IMR-90 (cell line): ENCODE results near the gene CFAP73. TPM values are rescaled to one million over a fixed set of nuclear protein-coding genes. Genes with fewer than 3 reads are reported as not detected.

Experiments used
- ATAC-seq: fragments of 200-7000 bp; cut with Tn5 transposase; 2 replicates; pipeline ENCODE4 v1.9.1; 2020; ENCODE audit warnings: low read depth, mild to moderate bottlenecking, moderate library complexity
- BruUV-seq: library from RNA; stranded (reverse); fragments of 400-500 nt; replicated peaks from 2 replicates; lab custom pipeline; 2021; lab: Mats Ljungman, UMichigan
- CTCF ChIA-PET: fragments of 300-600 bp; formaldehyde crosslinking; extraction: SDS; loops from one replicate; lab custom pipeline; 2021; ENCODE audit warnings: antibody characterized with exemption; lab: Yijun Ruan, JAX
- POLR2A ChIA-PET: fragments of 300-600 bp; sonication (Branson Sonifier 250); formaldehyde crosslinking; loops from one replicate; lab custom pipeline; 2022; ENCODE audit warnings: antibody characterized with exemption; ENCODE audit not compliant: unreplicated experiment; lab: Charles Lee
- DNase-seq: peaks from one replicate; pipeline ENCODE4 v3.0.0; 2013
- H2AFZ ChIP-seq: replicated peaks from 2 replicates; pipeline ENCODE3; 2013; ENCODE audit warnings: low read length, mild to moderate bottlenecking; ENCODE audit not compliant: poor library complexity
- H2AK5ac ChIP-seq: 2 replicates; pipeline ENCODE4 v1.6.1; 2013; ENCODE audit warnings: low read depth, low read length, inconsistent platforms
- H2AK9ac ChIP-seq: replicated peaks from 2 replicates; pipeline ENCODE3; 2013; ENCODE audit warnings: mild to moderate bottlenecking, low read depth, low read length, moderate library complexity; ENCODE audit not compliant: poor library complexity
- H2BK120ac ChIP-seq: 2 replicates; pipeline ENCODE4 v1.6.1; 2013; ENCODE audit warnings: low read depth, low read length, inconsistent platforms
- H2BK15ac ChIP-seq: 3 replicates; pipeline ENCODE4 v1.6.1; 2013; ENCODE audit warnings: low read depth, low read length, inconsistent platforms
- H2BK20ac ChIP-seq: 2 replicates; pipeline ENCODE4 v1.6.1; 2013; ENCODE audit warnings: low read depth, mild to moderate bottlenecking, inconsistent platforms, low read length, moderate library complexity
- H2BK5ac ChIP-seq: 2 replicates; pipeline ENCODE4 v1.6.1; 2013; ENCODE audit warnings: mild to moderate bottlenecking, low read depth, low read length, inconsistent platforms; ENCODE audit not compliant: poor library complexity, severe bottlenecking
- H3K14ac ChIP-seq: replicated peaks from 2 replicates; pipeline ENCODE4 v1.6.1; 2013; ENCODE audit warnings: low read depth, low read length, inconsistent platforms
- H3K18ac ChIP-seq: 2 replicates; pipeline ENCODE4 v1.6.1; 2013; ENCODE audit warnings: low read depth, low read length, control low read depth
- H3K23ac ChIP-seq: 2 replicates; pipeline ENCODE4 v1.6.1; 2013; ENCODE audit warnings: low read depth, low read length, inconsistent platforms
- H3K27ac ChIP-seq: 2 replicates; pipeline ENCODE4 v1.5.1; 2013; ENCODE audit warnings: mild to moderate bottlenecking, control low read depth, low read length; ENCODE audit not compliant: insufficient read depth
- H3K27me3 ChIP-seq: 2 replicates; pipeline ENCODE4 v1.6.1; 2013; ENCODE audit warnings: low read length; ENCODE audit not compliant: control insufficient read depth, insufficient read depth
- H3K36me3 ChIP-seq: 2 replicates; pipeline ENCODE4 v1.6.1; 2013; ENCODE audit warnings: low read length, mixed read lengths; ENCODE audit not compliant: control insufficient read depth, insufficient read depth
- H3K4ac ChIP-seq: 2 replicates; pipeline ENCODE4 v1.6.1; 2013; ENCODE audit warnings: low read depth, low read length, inconsistent platforms
- H3K4me1 ChIP-seq: 2 replicates; pipeline ENCODE4 v1.6.1; 2013; ENCODE audit warnings: low read length, mixed read lengths; ENCODE audit not compliant: control insufficient read depth, insufficient read depth
- H3K4me2 ChIP-seq: 2 replicates; pipeline ENCODE4 v1.6.1; 2013; ENCODE audit warnings: low read depth, mild to moderate bottlenecking, control low read depth, low read length, moderate library complexity
- H3K4me3 ChIP-seq: 2 replicates; pipeline ENCODE4 v1.5.1; 2013; ENCODE audit warnings: low read depth, mild to moderate bottlenecking, control low read depth, low read length, moderate library complexity; ENCODE audit not compliant: insufficient read depth
- H3K56ac ChIP-seq: 2 replicates; pipeline ENCODE4 v1.6.1; 2013; ENCODE audit warnings: low read length, inconsistent platforms; ENCODE audit not compliant: insufficient read depth; ENCODE audit errors: extremely low read depth
- H3K79me1 ChIP-seq, 2 experiments: 2 replicates each; pipeline ENCODE4 v1.6.1; 2013; ENCODE audit warnings: low read length in 2 of 2, inconsistent platforms in 1 of 2, low read depth in 1 of 2
- H3K9ac ChIP-seq: 2 replicates; pipeline ENCODE4 v1.6.1; 2013; ENCODE audit warnings: low read depth, low read length, control low read depth
- H3K9me1 ChIP-seq: 2 replicates; pipeline ENCODE4 v1.6.1; 2013; ENCODE audit warnings: low read length, inconsistent platforms; ENCODE audit not compliant: insufficient read depth
- H3K9me3 ChIP-seq: 2 replicates; pipeline ENCODE4 v1.6.1; 2013; ENCODE audit warnings: low read length; ENCODE audit not compliant: control insufficient read depth, insufficient read depth
- H4K20me1 ChIP-seq: 2 replicates; pipeline ENCODE4 v1.6.1; 2013; ENCODE audit warnings: low read length, inconsistent platforms; ENCODE audit not compliant: insufficient read depth
- H4K5ac ChIP-seq: 2 replicates; pipeline ENCODE4 v1.6.1; 2013; ENCODE audit warnings: mild to moderate bottlenecking, low read depth, low read length, control low read depth
- H4K8ac ChIP-seq, 2 experiments: 2 replicates each; pipeline ENCODE4 v1.6.1; 2013; ENCODE audit warnings: low read depth in 2 of 2, low read length in 2 of 2, control low read depth in 1 of 2, inconsistent platforms in 1 of 2
- H4K91ac ChIP-seq: 2 replicates; pipeline ENCODE4 v1.6.1; 2013; ENCODE audit warnings: low read depth, low read length, inconsistent platforms; ENCODE audit not compliant: insufficient read depth
- BHLHE40 ChIP-seq: fragments of 150-350 bp; IDR thresholded peaks from 2 replicates; pipeline ENCODE4 v1.6.1; 2016; ENCODE audit warnings: mild to moderate bottlenecking, low read depth, low read length
- CEBPB ChIP-seq: IDR thresholded peaks from 2 replicates; pipeline ENCODE4 v1.6.1; 2012; ENCODE audit warnings: low read depth, low read length, improper control_type of control experiment
- CHD1 ChIP-seq: IDR thresholded peaks from 2 replicates; pipeline ENCODE4 v1.6.1; 2012; ENCODE audit warnings: low read depth, low read length, improper control_type of control experiment
- ELK1 ChIP-seq: fragments of 150-350 bp; IDR thresholded peaks from 2 replicates; pipeline ENCODE4 v1.6.1; 2016; ENCODE audit warnings: low read depth, mild to moderate bottlenecking, low read length, moderate library complexity, borderline replicate concordance
- FOS ChIP-seq: fragments of 150-350 bp; IDR thresholded peaks from 2 replicates; pipeline ENCODE4 v1.6.1; 2016; ENCODE audit warnings: low read depth, low read length
- MAFK ChIP-seq: IDR thresholded peaks from 2 replicates; pipeline ENCODE4 v1.6.1; 2012; ENCODE audit warnings: low read depth, low read length, improper control_type of control experiment
- MAZ ChIP-seq: IDR thresholded peaks from 2 replicates; pipeline ENCODE4 v1.6.1; 2012; ENCODE audit warnings: low read depth, mild to moderate bottlenecking, low read length, improper control_type of control experiment, moderate library complexity, borderline replicate concordance
- MXI1 ChIP-seq: IDR thresholded peaks from 2 replicates; pipeline ENCODE4 v1.6.1; 2012; ENCODE audit warnings: low read depth, mild to moderate bottlenecking, low read length, moderate library complexity, borderline replicate concordance
- RFX5 ChIP-seq: IDR thresholded peaks from 2 replicates; pipeline ENCODE4 v1.8.0; 2012; ENCODE audit warnings: low read depth, mild to moderate bottlenecking, low read length, moderate library complexity
- SMC3 ChIP-seq: fragments of 150-350 bp; IDR thresholded peaks from 2 replicates; pipeline ENCODE4 v1.6.1; 2016; ENCODE audit warnings: low read depth, mild to moderate bottlenecking, antibody characterized with exemption, low read length, moderate library complexity
- WGBS, 2 experiments: methylation state at CpG; one replicate each; pipeline versions ENCODE4 v1.1.5 to v1.1.7; 2013; ENCODE audit warnings: missing lambda C conversion rate in 2 of 2; ENCODE audit not compliant: insufficient read length in 1 of 2; ENCODE audit errors: extremely low coverage in 2 of 2; 5-methylcytosine and 5-hydroxymethylcytosine counted together
- dilution Hi-C: fragments of 300-500 bp; cut with HindIII; formaldehyde crosslinking; loops from one replicate; pipeline ENCODE4 v1.14.3; 2018; ENCODE audit warnings: low sequenced_read_pairs; ENCODE audit not compliant: unreplicated experiment
- in situ Hi-C: fragments of 300-500 bp; cut with MboI; formaldehyde crosslinking; loops from 3 replicates; pipeline ENCODE4 v1.14.3; 2019; ENCODE audit warnings: low sequenced_read_pairs, inconsistent platforms, mixed read lengths
- intact Hi-C: fragments of 100-400 bp; cut with micrococcal nuclease; formaldehyde crosslinking; loops from 2 replicates; pipeline ENCODE4 v1.10.0; 2022
- polyA plus RNA-seq, 3 experiments: library from polyadenylated mRNA; depleted of rRNA; stranded (reverse); fragments of >200 nt; gene quantifications; 2 replicates each; pipeline ENCODE4 v1.2.3, GENCODE V29; 2012; ENCODE audit warnings: low replicate concordance in 1 of 3
- total RNA-seq: library from RNA; depleted of rRNA; stranded (reverse); fragments of >200 nt; gene quantifications from 2 replicates; pipeline ENCODE4 v1.2.3, GENCODE V29; 2012
- TF ChIP-seq, protein P1 (sequence below): fragments of 150-350 bp; IDR thresholded peaks from 2 replicates; pipeline ENCODE4 v1.6.1; 2017; ENCODE audit warnings: mild to moderate bottlenecking, antibody characterized with exemption, low read length, low read depth
- TF ChIP-seq, protein P2 (sequence below): conservative IDR thresholded peaks from 2 replicates; pipeline ENCODE4 v1.5.1; 2012; ENCODE audit warnings: mild to moderate bottlenecking, low read depth, low read length, improper control_type of control experiment

Gene CFAP73
- total and polyA plus RNA-seq, 2 of the 4 experiments (the other 2 are of a cell fraction), result not detected

GRCh38 chr12:113155646-113156045 lies 6.1 kb downstream of the CFAP73 start:
- peaks cover 37% of the 10 kb centered on the region for H3K27me3 ChIP-seq
- H3K9ac ChIP-seq, result no peak overlapping the region
- no peak overlapping the region for H4K8ac ChIP-seq
- ChIA-PET CTCF (interaction anchor here (0.9 kb wide), 1 partner anchor 269 kb away, joined by 3 read pairs; no protein-coding TSS in a partner anchor), POLR2A (no interaction called here)
- DNase-seq (no peak), ATAC-seq (no peak)
- H3K4me2 ChIP-seq, result no peak overlapping the region
- BruUV-seq, result no TSS peak
- no peak overlapping the region for H3K27ac ChIP-seq
- TF ChIP-seq FOS (no peak), CHD1 (no peak), MAFK (no peak), MXI1 (no peak), CEBPB (no peak), ELK1 (no peak), SMC3 (no peak), BHLHE40 (no peak), RFX5 (no peak), MAZ (no peak)
- TF ChIP-seq, protein P1, sequence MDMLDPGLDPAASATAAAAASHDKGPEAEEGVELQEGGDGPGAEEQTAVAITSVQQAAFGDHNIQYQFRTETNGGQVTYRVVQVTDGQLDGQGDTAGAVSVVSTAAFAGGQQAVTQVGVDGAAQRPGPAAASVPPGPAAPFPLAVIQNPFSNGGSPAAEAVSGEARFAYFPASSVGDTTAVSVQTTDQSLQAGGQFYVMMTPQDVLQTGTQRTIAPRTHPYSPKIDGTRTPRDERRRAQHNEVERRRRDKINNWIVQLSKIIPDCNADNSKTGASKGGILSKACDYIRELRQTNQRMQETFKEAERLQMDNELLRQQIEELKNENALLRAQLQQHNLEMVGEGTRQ, result no peak
- TF ChIP-seq, protein P2, sequence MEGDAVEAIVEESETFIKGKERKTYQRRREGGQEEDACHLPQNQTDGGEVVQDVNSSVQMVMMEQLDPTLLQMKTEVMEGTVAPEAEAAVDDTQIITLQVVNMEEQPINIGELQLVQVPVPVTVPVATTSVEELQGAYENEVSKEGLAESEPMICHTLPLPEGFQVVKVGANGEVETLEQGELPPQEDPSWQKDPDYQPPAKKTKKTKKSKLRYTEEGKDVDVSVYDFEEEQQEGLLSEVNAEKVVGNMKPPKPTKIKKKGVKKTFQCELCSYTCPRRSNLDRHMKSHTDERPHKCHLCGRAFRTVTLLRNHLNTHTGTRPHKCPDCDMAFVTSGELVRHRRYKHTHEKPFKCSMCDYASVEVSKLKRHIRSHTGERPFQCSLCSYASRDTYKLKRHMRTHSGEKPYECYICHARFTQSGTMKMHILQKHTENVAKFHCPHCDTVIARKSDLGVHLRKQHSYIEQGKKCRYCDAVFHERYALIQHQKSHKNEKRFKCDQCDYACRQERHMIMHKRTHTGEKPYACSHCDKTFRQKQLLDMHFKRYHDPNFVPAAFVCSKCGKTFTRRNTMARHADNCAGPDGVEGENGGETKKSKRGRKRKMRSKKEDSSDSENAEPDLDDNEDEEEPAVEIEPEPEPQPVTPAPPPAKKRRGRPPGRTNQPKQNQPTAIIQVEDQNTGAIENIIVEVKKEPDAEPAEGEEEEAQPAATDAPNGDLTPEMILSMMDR, result no peak
- intact Hi-C loops (no loop called here), in situ Hi-C loops (no loop called here), dilution Hi-C loops (no loop called here)
- no CpG with 5 or more reads among the region's 7 CpGs for WGBS, 2 experiments
- H3K9me3 ChIP-seq, result no peaks in the 10 kb centered on the region
- H2AK9ac ChIP-seq, result no peak overlapping the region
- H3K79me1 ChIP-seq, result no peaks in the 10 kb centered on the region
- no peak overlapping the region for H4K91ac ChIP-seq
- H4K5ac ChIP-seq, result no peak overlapping the region
- H2BK20ac ChIP-seq, result no peak overlapping the region
- H3K4ac ChIP-seq, result no peak overlapping the region
- H3K18ac ChIP-seq, result no peak overlapping the region
- no peaks in the 10 kb centered on the region for H3K9me1 ChIP-seq
- H3K14ac ChIP-seq, result no peak overlapping the region
- H3K23ac ChIP-seq, result no peak overlapping the region
- no peak overlapping the region for H2AFZ ChIP-seq
- H2AK5ac ChIP-seq, result no peak overlapping the region
- no peaks in the 10 kb centered on the region for H4K20me1 ChIP-seq
- H3K36me3 ChIP-seq, result peaks cover 20% of the 10 kb centered on the region
- no peak overlapping the region for H3K56ac ChIP-seq
- no peaks in the 10 kb centered on the region for H3K4me1 ChIP-seq
- H2BK120ac ChIP-seq, result no peak overlapping the region
- H2BK5ac ChIP-seq, result no peak overlapping the region
- no peak overlapping the region for H3K4me3 ChIP-seq
- no peak overlapping the region for H2BK15ac ChIP-seq
